K562 (cell line): ENCODE measurements around the gene ZFP36. TPM values are rescaled to one million over a fixed set of nuclear protein-coding genes. Genes with fewer than 3 reads are reported as not detected.

Source experiments
- FIP1L1 ChIP-seq: fragments of 200-400 bp; formaldehyde crosslinking; IDR thresholded peaks from 2 replicates; pipeline ENCODE4 v1.6.1; 2018; ENCODE audit warnings: mild to moderate bottlenecking, low read depth, low read length; ENCODE audit not compliant: poor library complexity, severe bottlenecking
- KDM5B ChIP-seq: fragments of 200-600 bp; sonication (generic); IDR thresholded peaks from 2 replicates; pipeline ENCODE4 v1.6.1; 2012; ENCODE audit warnings: low read depth, mild to moderate bottlenecking, moderate library complexity, low read length, control low read depth, inconsistent platforms; ENCODE audit not compliant: insufficient replicate concordance
- PHB2 ChIP-seq: fragments of 450-650 bp; IDR thresholded peaks from 2 replicates; pipeline ENCODE4 v1.6.1; 2017; ENCODE audit warnings: low read depth
- SETDB1 ChIP-seq: IDR thresholded peaks from one replicate; pipeline ENCODE4 v1.6.1; 2012; ENCODE audit warnings: low read length, control low read depth, inconsistent platforms
- STAT5A ChIP-seq: IDR thresholded peaks from 2 replicates; pipeline ENCODE4 v1.6.1; 2012; ENCODE audit warnings: low read length, inconsistent platforms, borderline replicate concordance
- TOE1 ChIP-seq, 2 experiments: fragments of 450-650 bp in 1 of 2; sonication (generic) in 1 of 2; formaldehyde crosslinking in 1 of 2; IDR thresholded peaks; 2 replicates each; pipeline versions ENCODE4 v1.7.1 to v1.8.0; 2016 to 2022; ENCODE audit warnings: borderline replicate concordance in 2 of 2, mild to moderate bottlenecking in 2 of 2, antibody characterized with exemption in 1 of 2, inconsistent platforms in 1 of 2, low read depth in 1 of 2, missing genetic modification reagents in 1 of 2, moderate library complexity in 1 of 2
- ZNF785 ChIP-seq: fragments of 250-450 bp; sonication (Bioruptor Pico); IDR thresholded peaks from 2 replicates; pipeline ENCODE4 v1.4.0; 2020; ENCODE audit warnings: mild to moderate bottlenecking
- polyA plus RNA-seq, 8 experiments: library from polyadenylated mRNA; depleted of rRNA in 4 of 8; stranded (reverse) in 5 of 8; unstranded in 3 of 8; fragments of >200 nt; fragmentation: Nextera tagmentation in 2 of 8; fragmentation: Illumina TruSeq in 1 of 8; extraction: Ambion mirVana in 2 of 8; extraction: Trizol in 1 of 8; gene quantifications; 2 replicates each; pipeline versions ENCODE4 v1.2.1 to v1.2.3, GENCODE V29; 2011 to 2014; ENCODE audit warnings: inconsistent platforms in 1 of 8, missing spikeins in 1 of 8
- total RNA-seq, 7 experiments: library from RNA; depleted of rRNA in 6 of 7; stranded (reverse); fragments of >200 nt in 6 of 7; fragmentation: Illumina TruSeq in 2 of 7; extraction: Trizol in 2 of 7; gene quantifications; 2 replicates each; pipeline versions ENCODE4 v1.2.1 to v1.2.3, GENCODE V29; 2011 to 2021; ENCODE audit warnings: low replicate concordance in 1 of 7
- TF ChIP-seq, protein P1 (sequence below): fragments of 200-800 bp; sonication (Bioruptor generic); IDR thresholded peaks from 2 replicates; pipeline ENCODE4 v1.6.1; 2017; ENCODE audit warnings: missing genetic modification characterization, missing compliant biosample characterization
- TF ChIP-seq, protein P2 (sequence below): fragments of 250-450 bp; sonication (Bioruptor Pico); IDR thresholded peaks from 2 replicates; pipeline ENCODE4 v1.8.0; 2021; ENCODE audit warnings: moderate library complexity, mild to moderate bottlenecking, inconsistent platforms
- TF ChIP-seq, protein P3 (sequence below): fragments of 200-800 bp; sonication (Bioruptor generic); IDR thresholded peaks from 2 replicates; pipeline ENCODE4 v1.6.1; 2016; ENCODE audit warnings: missing genetic modification characterization, missing compliant biosample characterization
- TF ChIP-seq, protein P4 (sequence below): IDR thresholded peaks from 2 replicates; pipeline ENCODE4 v1.6.1; 2012; ENCODE audit warnings: low read depth, low read length, improper control_type of control experiment, borderline replicate concordance

ZFP36 gene
- total and polyA plus RNA-seq, 9 of the 15 experiments (the other 6 are each of a cell fraction or from before 2014, with no cell fraction given) = 1.0 to 20.1 (median 3.5) TPM

DNA sequence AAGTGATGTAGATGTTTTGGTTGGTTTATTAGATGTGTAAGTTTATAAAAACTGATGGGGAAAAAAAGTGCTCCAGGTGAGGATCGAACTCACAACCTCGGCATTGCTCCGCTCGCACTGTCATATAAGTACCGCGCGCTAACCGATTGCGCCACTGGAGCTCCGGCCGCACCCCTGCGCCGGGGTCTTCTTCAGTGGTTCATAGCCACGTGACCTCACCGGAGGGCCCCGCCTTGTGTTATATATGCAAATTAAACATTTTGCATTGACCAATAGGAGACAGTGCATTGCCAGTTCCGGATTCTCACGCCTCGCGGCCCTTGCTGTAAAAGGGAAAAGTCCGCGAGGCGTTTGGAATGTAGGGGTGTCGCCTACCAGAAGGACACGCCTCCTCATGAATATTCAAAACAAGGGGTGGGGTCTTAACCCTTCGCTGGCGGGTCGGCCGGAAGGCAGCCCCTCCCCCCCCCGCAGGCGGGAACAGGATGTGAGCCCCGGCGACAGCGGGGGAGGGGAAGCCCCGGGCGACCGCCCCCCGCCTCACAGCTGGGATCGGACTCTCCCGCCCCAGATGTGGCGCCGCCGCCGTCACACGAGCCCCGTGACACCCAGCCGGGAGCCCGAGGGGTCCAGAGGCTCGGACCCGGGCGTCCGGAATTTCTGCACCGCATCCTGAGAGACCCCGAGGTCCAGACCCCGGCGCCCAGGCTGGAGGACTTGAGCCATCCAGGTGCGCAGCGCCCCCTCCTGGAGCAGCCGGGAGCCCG lies 5.6 kb downstream of the ZFP36 start, which contains the start of gene PLEKHG2 (continued):
- TF ChIP-seq, protein P1, sequence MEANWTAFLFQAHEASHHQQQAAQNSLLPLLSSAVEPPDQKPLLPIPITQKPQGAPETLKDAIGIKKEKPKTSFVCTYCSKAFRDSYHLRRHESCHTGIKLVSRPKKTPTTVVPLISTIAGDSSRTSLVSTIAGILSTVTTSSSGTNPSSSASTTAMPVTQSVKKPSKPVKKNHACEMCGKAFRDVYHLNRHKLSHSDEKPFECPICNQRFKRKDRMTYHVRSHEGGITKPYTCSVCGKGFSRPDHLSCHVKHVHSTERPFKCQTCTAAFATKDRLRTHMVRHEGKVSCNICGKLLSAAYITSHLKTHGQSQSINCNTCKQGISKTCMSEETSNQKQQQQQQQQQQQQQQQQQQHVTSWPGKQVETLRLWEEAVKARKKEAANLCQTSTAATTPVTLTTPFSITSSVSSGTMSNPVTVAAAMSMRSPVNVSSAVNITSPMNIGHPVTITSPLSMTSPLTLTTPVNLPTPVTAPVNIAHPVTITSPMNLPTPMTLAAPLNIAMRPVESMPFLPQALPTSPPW (CRISPR knock-in tag) = peak; percentile 97
- no peak for TF ChIP-seq SETDB1
- no peak for TF ChIP-seq PHB2
- TF ChIP-seq, protein P2, sequence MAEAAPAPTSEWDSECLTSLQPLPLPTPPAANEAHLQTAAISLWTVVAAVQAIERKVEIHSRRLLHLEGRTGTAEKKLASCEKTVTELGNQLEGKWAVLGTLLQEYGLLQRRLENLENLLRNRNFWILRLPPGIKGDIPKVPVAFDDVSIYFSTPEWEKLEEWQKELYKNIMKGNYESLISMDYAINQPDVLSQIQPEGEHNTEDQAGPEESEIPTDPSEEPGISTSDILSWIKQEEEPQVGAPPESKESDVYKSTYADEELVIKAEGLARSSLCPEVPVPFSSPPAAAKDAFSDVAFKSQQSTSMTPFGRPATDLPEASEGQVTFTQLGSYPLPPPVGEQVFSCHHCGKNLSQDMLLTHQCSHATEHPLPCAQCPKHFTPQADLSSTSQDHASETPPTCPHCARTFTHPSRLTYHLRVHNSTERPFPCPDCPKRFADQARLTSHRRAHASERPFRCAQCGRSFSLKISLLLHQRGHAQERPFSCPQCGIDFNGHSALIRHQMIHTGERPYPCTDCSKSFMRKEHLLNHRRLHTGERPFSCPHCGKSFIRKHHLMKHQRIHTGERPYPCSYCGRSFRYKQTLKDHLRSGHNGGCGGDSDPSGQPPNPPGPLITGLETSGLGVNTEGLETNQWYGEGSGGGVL = no peak
- peak; percentile 96 for TF ChIP-seq KDM5B
- TF ChIP-seq STAT5A = no peak; the same call in 1 of the 2 replicates
- TF ChIP-seq, protein P3, sequence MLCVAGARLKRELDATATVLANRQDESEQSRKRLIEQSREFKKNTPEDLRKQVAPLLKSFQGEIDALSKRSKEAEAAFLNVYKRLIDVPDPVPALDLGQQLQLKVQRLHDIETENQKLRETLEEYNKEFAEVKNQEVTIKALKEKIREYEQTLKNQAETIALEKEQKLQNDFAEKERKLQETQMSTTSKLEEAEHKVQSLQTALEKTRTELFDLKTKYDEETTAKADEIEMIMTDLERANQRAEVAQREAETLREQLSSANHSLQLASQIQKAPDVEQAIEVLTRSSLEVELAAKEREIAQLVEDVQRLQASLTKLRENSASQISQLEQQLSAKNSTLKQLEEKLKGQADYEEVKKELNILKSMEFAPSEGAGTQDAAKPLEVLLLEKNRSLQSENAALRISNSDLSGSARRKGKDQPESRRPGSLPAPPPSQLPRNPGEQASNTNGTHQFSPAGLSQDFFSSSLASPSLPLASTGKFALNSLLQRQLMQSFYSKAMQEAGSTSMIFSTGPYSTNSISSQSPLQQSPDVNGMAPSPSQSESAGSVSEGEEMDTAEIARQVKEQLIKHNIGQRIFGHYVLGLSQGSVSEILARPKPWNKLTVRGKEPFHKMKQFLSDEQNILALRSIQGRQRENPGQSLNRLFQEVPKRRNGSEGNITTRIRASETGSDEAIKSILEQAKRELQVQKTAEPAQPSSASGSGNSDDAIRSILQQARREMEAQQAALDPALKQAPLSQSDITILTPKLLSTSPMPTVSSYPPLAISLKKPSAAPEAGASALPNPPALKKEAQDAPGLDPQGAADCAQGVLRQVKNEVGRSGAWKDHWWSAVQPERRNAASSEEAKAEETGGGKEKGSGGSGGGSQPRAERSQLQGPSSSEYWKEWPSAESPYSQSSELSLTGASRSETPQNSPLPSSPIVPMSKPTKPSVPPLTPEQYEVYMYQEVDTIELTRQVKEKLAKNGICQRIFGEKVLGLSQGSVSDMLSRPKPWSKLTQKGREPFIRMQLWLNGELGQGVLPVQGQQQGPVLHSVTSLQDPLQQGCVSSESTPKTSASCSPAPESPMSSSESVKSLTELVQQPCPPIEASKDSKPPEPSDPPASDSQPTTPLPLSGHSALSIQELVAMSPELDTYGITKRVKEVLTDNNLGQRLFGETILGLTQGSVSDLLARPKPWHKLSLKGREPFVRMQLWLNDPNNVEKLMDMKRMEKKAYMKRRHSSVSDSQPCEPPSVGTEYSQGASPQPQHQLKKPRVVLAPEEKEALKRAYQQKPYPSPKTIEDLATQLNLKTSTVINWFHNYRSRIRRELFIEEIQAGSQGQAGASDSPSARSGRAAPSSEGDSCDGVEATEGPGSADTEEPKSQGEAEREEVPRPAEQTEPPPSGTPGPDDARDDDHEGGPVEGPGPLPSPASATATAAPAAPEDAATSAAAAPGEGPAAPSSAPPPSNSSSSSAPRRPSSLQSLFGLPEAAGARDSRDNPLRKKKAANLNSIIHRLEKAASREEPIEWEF (CRISPR knock-in tag) = no peak; the same call in 1 of the 2 replicates
- TF ChIP-seq FIP1L1 = peak; percentile 90
- TF ChIP-seq, protein P4, sequence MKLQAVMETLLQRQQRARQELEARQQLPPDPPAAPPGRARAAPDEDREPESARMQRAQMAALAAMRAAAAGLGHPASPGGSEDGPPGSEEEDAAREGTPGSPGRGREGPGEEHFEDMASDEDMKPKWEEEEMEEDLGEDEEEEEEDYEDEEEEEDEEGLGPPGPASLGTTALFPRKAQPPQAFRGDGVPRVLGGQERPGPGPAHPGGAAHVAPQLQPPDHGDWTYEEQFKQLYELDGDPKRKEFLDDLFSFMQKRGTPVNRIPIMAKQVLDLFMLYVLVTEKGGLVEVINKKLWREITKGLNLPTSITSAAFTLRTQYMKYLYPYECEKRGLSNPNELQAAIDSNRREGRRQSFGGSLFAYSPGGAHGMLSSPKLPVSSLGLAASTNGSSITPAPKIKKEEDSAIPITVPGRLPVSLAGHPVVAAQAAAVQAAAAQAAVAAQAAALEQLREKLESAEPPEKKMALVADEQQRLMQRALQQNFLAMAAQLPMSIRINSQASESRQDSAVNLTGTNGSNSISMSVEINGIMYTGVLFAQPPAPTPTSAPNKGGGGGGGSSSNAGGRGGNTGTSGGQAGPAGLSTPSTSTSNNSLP = peak; percentile 86
- TF ChIP-seq TOE1 (IDR thresholded peaks at IDR 0.05; ENCODE audit: borderline replicate concordance) = peak; percentile 95
- TF ChIP-seq TOE1 (CRISPR knock-in tag; IDR thresholded peaks at IDR 0.05; ENCODE audit: borderline replicate concordance, low read depth) = no peak
- no peak for TF ChIP-seq ZNF785
